Heart left ventricle (tissue), 13 donors: Measurements from ENCODE around the gene RCCD1.

Source experiments
- CTCF ChIP-seq, 12 donors: fragments of 200-600 bp; sonication (generic) in 4 of 12; IDR thresholded peaks; one replicate each; pipeline versions ENCODE4 v1.5.0 to v1.8.0; 2018 to 2022; ENCODE audit warnings: antibody characterized with exemption in 12 of 12, mild to moderate bottlenecking in 5 of 12
- POLR2A ChIP-seq, 2 donors: fragments of 450-650 bp; IDR thresholded peaks; one replicate each; pipeline ENCODE4 v1.6.1; 2017; ENCODE audit warnings: antibody characterized with exemption in 2 of 2, mild to moderate bottlenecking in 2 of 2, moderate library complexity in 2 of 2
- donor health status: ischemic (EF 13 %, LVEDD 7.1; RV severe dilation, severe dysfunction).
- donor health status: DM: no; HTN: yes; CAD: no.
- donor health status: DM: no; HTN: no; CAD: no.
- donor health status: ischemic (EF 25% LVEDD 6.9; RV normal size, moderate dysfunction).
- donor health status: ischemic (EF 25% LVEDD 5.7; RV mildly dilated, moderate dysfunction).
- donor health status: ischemic (EF 35%, LVEDD 5.7; RV mildly dilated, moderate dysfunction).
- donor health status: nonischemic (EF 11% LVEDD 7.7; RV severe dilation, severe dysfunction).
- donor health status: DM: yes; HTN: yes; CAD: no.
- donor health status: PGD.
- donor health status: ischemic (EF 29% LVEDD 5.4; RV normal size, mild dysfunction).
- donor health status: nonischemic (EF 23%, LVEDD 6.1; RV moderate dilation, normal function).

- TF ChIP-seq CTCF (IDR thresholded peaks at IDR 0.05) (no peak), POLR2A (IDR thresholded peaks at IDR 0.05) (no peak)
These were observed 44.0 kb upstream of the RCCD1 start for GRCh38 chr15:90910441-90911301.
